Measurements from ENCODE around the gene HNRNPF. TPM values are rescaled to one million over a fixed set of nuclear protein-coding genes. Genes with fewer than 3 reads are reported as not detected.

The HNRNPF gene
- total and polyA plus RNA-seq, 11 donors = 24.0 to 142 (median 79.1) TPM

GRCh38 chr10:43344051-43344450, 64.9 kb downstream of the HNRNPF start:
- Histone ChIP-seq H3K9me3 (no peaks in the 10 kb centered on the region), H3K36me3 (no peaks in the 10 kb centered on the region), H3K27me3 (peaks cover 0 to 7% (median 0%) of the 10 kb centered on the region in 9 donors), H3K4me1 (peaks cover 0 to 6% (median 0%) of the 10 kb centered on the region in 12 donors), H3K4me3 (no peak overlapping the region), H3K27ac (no peak overlapping the region)
- WGBS, 4 donors = 77 to 87% (median 84%) methylated on average over 7 to 8 of the region's 8 CpGs
- ATAC-seq (no peak), DNase-seq (peak in 1 of 5 donors; percentile 3)
- intact Hi-C loops (cut with DNase I) = loop anchor here in 1 of 10 donors (10.0 kb wide), 1 partner anchor 479 kb away; no protein-coding TSS in a partner anchor
- TF ChIP-seq CTCF (IDR thresholded peaks at IDR 0.05) = no peak
- no peak for TF ChIP-seq POLR2A (IDR thresholded peaks at IDR 0.05)

GRCh38 chr10:43343126-43343525, 65.9 kb downstream of the HNRNPF start:
- H3K27me3 ChIP-seq = peaks cover 0 to 8% (median 0%) of the 10 kb centered on the region in 9 donors
- intact Hi-C loops (cut with DNase I) = loop anchor here in 1 of 10 donors (10.0 kb wide), 1 partner anchor 478 kb away; no protein-coding TSS in a partner anchor

GRCh38 chr10:43342279-43343125, 66.5 kb downstream of the HNRNPF start:
- Histone ChIP-seq H3K36me3 (no peaks in the 10 kb centered on the region), H3K27ac (no peak overlapping the region), H3K4me3 (no peak overlapping the region), H3K27me3 (peaks cover 0 to 10% (median 0%) of the 10 kb centered on the region in 9 donors), H3K4me1 (no peaks in the 10 kb centered on the region), H3K9me3 (no peaks in the 10 kb centered on the region)
- no peak for ATAC-seq
- intact Hi-C loops (cut with DNase I) = loop anchor here in 1 of 10 donors (10.0 kb wide), 1 partner anchor 478 kb away; no protein-coding TSS in a partner anchor
- no peak for TF ChIP-seq POLR2A (IDR thresholded peaks at IDR 0.05)
- no peak for TF ChIP-seq CTCF (IDR thresholded peaks at IDR 0.05)
- 86 to 89% (median 87%) methylated on average over 38 to 49 of the region's 49 CpGs for WGBS, 4 donors
- DNase-seq = no peak

More at GRCh38 chr10:43343126-43343525, 65.9 kb downstream of the HNRNPF start:
- WGBS, 4 donors = 93 to 96% (median 95%) methylated on average over 15 of the region's 15 CpGs
- ATAC-seq (no peak), DNase-seq (no peak)
- TF ChIP-seq CTCF (IDR thresholded peaks at IDR 0.05) = no peak
- no peak for TF ChIP-seq POLR2A (IDR thresholded peaks at IDR 0.05)
- no peak overlapping the region for H3K4me3 ChIP-seq
- H3K9me3 ChIP-seq = no peaks in the 10 kb centered on the region
- H3K36me3 ChIP-seq = no peaks in the 10 kb centered on the region
- no peak overlapping the region for H3K27ac ChIP-seq
- H3K4me1 ChIP-seq = peaks cover 0 to 3% (median 0%) of the 10 kb centered on the region in 12 donors

DNA sequence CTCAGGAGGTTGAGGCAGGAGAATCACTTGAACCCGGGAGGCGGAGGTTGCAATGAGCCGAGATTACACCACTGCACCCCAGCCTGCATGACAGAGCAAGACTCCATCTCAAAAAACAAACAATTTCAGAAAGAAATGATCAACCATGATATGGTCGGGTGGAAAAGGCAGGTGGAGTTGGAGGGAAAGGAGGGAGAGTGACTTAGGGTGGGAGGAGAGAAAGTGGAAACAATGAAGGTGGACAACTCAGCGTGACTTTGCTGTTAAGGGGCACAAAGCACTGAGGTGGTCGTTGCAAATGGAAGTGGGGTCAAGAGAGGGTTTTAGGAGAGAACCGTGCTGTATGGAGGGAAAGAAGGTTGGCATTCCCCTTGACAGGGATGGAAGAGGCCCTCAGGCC, 67.5 kb downstream of the HNRNPF start:
- no peak overlapping the region for H3K4me3 ChIP-seq
- peaks cover 0 to 10% (median under 1%) of the 10 kb centered on the region in 9 donors for H3K27me3 ChIP-seq
- TF ChIP-seq POLR2A (IDR thresholded peaks at IDR 0.05) (no peak), CTCF (IDR thresholded peaks at IDR 0.05) (no peak)
- no peak overlapping the region for H3K27ac ChIP-seq
- no peaks in the 10 kb centered on the region for H3K4me1 ChIP-seq
- intact Hi-C loops (cut with DNase I) = loop anchor here in 1 of 10 donors (10.0 kb wide), 1 partner anchor 477 kb away; no protein-coding TSS in a partner anchor
- DNase-seq (no peak), ATAC-seq (no peak)
- H3K9me3 ChIP-seq = no peaks in the 10 kb centered on the region
- 77 to 88% (median 85%) methylated on average over 7 of the region's 7 CpGs for WGBS, 4 donors
- no peaks in the 10 kb centered on the region for H3K36me3 ChIP-seq
